SHP77 (cell line): ENCODE results near the gene NUDT3.

Experiments
- DNase-seq, 2 experiments: peaks; one replicate each; lab custom pipeline; 2025; lab: John Stamatoyannopoulos, UW

NUDT3 gene

DNA sequence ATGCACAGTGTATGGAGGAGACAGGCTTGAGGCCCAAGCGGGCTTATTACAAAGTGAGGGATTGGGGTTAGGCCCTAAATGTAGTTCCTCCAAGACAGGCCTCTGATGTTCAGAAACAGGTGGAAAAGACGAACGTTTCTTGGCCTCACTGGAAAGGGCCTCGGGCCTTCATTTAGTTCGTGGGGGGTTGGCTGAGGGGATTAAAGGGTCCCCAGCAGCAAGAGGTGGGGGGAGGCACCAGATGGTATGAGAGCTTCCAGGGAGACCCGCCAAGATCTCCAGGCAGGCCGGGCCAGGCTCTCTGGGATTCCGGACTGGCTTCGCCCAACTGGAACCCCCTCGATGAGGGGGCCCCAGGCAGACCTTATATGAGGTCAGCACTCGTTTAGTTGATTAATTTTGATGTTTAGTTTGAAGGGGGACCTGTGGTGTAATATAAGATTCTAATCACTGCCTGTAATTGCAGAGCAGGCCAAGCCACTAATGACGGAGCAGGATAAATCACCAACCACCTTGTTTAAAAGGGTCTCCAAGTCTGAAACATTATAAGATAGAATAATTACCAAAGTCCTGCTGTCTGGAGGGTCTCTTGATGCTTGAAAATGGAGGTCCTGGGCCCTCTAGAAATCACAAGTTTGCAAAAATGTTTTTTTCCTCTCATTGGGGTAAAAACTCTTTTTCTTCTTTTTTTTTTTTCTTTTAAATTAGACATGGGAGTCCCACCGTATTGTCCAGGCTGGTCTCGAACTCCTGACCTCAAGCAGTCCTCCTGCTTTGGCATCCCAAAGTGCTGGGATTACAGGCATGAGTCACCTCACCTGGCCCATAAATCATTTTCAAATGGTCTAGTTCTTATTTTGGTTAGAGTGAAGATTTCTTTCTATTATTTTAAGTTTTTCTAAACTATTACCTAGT lies 153.6 kb downstream of the NUDT3 start:
- no peak for DNase-seq

DNA sequence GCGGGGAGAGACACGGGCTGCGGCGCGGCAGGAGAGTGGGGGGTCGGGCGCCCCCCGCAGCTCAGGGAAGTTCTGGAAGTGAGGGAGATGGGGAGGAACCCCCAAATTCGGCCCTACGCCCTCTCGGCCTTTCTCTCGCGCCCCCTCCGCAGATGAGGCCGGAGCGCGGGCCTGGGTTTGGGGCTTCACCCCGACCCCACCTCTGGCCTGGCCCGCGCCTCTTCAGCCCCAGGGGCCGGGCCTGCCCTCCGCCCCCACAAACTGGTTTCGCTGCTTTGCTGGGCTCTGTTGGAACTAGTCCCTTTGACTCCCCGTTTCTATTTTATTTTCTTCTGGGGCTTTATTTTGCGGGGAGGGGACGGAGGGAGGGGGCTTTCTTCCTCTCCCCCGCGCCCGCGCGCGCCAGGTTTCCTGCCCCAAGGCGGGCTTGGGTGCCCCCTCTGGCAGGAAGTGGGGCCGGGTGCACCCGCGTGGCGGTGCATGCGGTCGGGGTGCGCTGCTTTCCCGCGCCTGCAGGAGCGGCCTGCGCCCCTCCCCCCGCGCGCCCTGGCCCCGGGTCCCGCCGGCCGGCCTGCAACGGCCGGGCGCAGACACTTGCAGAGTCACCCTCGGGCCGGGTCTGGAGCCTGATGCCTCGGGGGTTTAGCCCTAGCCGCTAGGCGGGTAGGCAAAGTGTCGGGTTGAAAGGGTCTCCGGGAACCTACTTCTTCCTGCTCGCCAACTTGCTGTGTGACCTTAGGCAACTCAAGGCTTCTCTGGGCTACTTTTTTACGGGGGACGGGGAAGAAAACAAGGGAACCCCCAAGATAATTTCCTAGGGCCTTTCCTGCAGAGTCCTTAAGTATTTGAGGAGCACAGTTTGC lies 154.5 kb downstream of the NUDT3 start:
- DNase-seq = peak; percentile 30 to 63

GRCh38 chr6:34237316-34237721 lies 155.2 kb downstream of the NUDT3 start:
- peak in 1 of 2 experiments; percentile 25 for DNase-seq

GRCh38 chr6:34236443-34237315 lies 155.8 kb downstream of the NUDT3 start, which contains the start of gene HMGA1:
TSS of gene HMGA1 (plus strand) at chr6:34236873. CDS start at chr6:34240781, 3,908 bp downstream.
- peak; percentile 75 to 88 for DNase-seq

- DNase-seq = no peak
Observed at GRCh38 chr6:34236131-34236442, 156.4 kb downstream of the NUDT3 start.

DNA sequence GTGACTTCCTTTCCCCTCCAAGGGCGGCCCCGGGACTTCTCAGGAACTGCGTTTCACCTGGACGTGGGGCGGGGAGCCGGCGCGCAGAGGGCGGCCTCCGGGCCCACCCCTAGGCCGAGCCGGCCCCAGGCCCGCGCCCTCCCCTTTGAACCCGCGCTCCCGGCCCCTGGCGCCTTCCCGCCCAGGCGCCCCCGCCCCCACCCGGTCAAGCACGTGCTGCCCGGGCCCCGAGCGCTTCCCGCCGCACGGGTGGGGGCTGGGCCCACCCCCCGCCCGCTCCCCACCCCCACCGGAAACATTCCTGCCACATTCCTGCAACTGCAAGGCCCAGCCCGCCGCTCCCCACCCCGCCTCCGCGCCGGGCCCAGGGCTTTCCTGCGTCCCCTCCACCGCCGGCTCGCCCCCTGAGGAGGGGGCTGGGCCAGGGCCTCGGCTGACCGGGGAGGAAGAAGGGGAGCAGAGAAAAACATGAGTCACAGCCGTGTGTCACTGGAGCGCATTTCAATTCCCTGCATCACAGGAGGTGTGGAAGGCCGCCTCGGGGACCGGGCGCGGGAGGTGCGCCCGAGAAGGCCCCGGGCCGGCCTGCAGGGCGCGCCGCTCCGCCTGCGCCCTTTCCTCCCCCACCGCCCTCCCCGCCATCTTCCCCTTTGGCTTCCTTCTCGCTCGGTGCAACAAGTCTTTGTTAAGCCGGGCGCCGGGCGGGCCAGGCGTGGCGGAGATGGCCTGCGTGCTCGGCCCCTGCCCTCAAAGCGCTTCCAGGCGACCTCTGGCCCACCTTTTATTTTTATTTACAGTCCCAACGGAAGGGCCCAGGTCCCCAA lies 156.9 kb downstream of the NUDT3 start:
- no peak for DNase-seq

- DNase-seq = no peak
Observed at GRCh38 chr6:34234667-34235306, 157.7 kb downstream of the NUDT3 start.

GRCh38 chr6:34233867-34234266 lies 158.6 kb downstream of the NUDT3 start:
- DNase-seq = no peak

DNA sequence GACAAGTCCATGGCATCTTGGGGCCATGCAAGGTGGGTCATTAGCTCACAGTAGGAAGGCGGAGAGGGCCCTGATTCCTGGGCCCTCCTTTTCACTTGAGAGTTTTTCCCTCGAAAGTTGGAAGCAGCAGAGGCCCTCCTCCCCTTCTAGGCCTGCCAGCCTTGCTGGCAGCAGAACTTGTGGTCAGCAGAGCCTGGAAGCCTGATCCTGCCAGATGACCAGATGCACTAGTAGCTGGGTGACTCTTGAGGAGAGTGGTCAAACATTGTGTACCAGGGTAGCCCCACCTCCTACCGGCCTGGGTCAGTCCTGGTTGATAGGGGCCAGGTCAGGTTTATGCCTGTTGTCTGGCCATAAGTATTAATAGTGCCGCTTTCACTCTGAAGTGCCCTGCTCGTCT lies 159.6 kb downstream of the NUDT3 start:
- no peak for DNase-seq

DNA sequence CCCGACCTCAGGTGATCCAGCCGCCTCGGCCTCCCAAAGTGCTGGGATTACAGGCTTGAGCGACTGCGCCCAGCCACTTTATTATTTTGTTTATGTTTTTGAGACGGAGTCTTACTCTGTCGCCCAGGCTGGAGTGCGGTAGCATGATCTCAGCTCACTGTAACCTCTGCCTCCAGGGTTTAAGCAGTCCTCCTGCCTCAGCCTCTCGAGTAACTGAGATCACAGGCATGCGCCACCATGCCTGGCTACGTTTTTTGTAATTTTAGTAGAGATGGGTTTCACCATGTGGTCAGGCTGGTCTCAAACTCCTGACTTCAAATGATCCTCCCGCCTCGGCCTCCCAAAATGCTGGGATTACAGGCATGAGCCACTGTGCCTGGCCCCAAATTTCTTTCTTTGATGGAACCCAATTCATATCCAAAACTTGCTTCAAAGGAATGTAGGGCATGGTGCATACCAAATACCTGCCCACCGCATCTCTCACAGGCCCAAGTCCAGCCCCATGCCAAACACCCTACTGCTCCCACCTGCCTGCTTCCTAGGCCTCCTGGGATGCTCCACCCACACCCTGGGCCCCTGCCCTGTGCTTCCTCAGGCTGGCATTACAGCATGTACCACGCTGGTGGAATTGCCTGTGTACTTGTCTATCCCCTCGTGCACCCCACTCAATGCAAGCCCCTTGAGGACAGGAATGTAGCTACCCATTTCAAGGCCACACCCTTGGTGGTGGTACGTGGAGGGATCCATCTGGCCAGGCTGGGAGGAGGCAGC lies 160.7 kb downstream of the NUDT3 start:
- DNase-seq = no peak

- DNase-seq = no peak
Observed at GRCh38 chr6:34230653-34231371, 161.7 kb downstream of the NUDT3 start.

DNA sequence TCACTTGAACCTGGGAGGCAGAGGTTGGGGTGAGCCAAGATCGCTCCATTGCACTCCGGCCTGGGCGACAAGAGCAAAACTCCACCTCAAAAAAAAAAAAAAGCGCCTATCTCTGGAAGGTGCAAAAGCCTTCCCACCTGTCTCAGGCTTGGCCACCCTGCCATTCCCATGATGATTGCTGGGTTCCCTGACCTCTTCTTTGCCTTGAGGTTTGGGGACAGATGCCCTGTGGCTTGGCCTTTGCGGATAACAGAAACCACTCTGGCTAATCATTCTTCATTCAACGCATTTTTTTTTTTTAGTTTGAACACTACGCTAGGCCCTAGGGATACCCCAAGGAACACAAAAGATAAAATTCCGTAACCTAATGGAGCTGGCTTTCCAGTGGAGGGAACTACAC lies 162.6 kb downstream of the NUDT3 start:
- DNase-seq = no peak
